GM21515 (cell line): ENCODE data around the gene GPATCH1.

Source experiments
- ATAC-seq: cut with Tn5 transposase; IDR thresholded peaks from one replicate; pipeline ENCODE4 v1.9.1; 2021; ENCODE audit not compliant: unreplicated experiment

The GPATCH1 gene

DNA sequence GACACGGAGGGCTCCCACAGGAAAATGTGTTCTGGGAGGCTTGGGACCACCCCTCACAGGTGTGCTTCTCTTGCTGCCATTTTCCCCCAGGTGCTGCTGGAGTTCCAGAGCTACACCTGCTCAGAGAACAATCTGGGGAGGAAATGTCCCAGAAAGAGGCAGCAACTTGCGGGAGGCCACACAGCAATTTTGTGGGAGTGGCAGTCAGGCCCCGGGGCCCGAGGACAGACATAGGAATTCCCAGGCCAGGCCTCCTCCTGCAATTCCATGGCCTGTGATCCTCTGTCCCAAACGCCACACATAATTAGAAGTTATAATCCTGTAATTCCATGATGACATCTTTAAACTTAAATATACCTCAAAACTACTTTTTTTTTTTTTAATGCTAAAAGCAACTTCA is 18.1 kb upstream of the GPATCH1 start:
- no peak for ATAC-seq

DNA sequence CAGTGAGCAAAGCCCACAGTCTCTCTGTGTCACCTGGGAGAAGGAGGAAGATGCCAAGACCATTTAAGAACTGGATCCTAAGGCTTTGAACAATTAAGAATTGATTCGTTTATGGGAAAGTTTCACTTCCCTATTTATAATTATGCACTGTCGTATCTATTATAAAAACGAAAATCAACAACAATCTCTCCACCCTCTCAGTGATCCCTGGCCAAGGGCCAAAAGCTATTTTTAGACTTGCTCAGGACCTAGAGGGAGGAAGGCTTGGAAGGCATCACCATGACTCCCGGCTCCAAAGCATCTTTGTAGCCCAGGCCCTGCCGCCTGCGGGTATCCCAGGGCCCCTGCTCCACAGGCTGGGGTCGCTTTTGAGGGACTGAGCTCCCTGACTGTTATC is 17.6 kb upstream of the GPATCH1 start:
- ATAC-seq = no peak

DNA sequence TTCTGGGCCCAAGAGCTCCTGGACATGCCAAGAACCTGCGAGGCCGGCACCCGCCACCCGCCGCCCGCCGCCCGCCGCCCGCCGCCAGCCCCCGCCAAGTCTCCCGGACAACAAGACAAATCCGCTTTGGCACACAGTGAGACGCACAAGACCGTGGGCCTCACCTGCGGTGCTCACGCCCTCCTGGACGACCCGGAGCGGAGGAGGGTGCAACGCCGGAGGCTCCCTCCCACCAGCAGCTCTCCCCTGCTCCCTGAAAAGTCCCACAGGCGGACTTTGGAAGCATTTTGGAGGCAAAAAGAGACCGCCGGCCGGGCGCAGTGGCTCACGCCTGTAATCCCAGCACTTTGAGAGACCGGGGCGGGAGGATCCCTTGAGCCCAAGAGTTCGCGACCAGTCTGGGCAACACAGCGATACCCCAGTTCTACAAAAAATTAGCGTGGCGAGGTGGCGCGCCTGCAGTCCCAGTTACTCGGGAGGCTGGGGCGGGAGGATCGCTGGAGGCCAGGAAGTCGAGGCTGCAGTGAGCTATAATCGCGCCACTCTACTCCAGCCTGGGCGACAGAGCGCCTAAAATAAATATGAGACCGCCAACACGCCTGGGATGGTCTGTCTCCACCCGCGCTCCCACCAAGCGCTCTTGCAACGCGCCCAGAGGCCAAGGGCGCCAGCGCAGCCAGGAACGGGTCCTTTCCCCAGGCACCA is 17.1 kb upstream of the GPATCH1 start:
- ATAC-seq = no peak

DNA sequence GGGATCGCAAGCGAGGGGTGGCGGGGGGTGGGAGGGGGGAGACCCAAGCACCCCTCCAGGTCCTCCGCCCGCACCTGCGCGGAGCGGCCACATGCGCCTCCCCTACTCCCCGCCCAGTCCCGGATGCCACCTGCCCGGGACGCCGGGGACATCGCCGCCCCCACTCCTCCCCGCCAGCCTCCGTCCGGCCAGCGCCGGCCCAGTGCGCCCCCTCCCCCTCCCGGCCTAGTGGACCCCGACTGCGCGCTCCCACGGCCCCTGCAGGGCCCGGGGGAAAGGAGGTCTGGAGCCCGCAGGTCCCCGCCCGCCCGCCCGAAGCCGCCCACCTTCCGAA is 16.6 kb upstream of the GPATCH1 start:
- ATAC-seq = peak; percentile 38

DNA sequence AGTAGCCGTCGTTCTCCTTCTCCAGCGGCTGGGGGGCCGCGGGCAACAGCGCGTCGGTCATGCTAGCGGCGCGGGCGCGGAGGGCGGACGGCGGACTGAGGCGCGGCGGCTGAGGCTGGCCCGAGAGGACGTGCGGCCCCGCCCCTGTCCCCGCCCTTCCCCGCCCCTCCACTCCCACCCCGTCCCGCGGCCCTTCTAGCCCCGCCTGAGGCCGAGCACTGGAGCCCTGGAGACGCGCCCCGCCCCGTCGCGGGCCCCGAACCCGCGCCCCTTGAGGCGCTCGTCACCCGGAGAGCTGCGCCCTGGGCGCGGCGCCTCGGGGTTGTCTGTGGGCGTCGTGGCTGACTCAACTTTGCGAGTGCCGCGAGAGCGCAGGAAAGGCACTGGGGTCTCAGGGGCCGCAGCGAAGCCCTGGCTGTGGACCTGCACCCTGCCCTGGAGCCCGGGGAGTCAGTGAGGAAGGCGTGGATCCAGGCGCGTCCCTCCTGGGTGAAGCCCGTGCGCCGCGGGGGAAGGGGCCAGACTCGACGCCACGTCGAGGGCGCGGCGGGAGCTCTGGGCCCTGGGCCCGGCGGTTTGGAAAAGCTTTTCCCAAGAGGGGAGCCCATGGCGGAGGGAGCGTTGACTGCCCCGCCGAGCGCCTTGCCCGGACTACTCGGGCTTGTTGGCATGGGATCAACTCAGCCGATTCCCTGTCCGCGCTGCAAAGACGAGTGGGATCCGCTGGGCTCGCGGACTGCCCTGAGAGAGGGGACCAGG is 16.0 kb upstream of the GPATCH1 start, which contains the start of gene RHPN2:
RHPN2 (minus strand) TSS at position 97 of the 759 bp plus-strand sequence; CDS start at position 61, 36 bp downstream.
- ATAC-seq = peak; percentile 62

DNA sequence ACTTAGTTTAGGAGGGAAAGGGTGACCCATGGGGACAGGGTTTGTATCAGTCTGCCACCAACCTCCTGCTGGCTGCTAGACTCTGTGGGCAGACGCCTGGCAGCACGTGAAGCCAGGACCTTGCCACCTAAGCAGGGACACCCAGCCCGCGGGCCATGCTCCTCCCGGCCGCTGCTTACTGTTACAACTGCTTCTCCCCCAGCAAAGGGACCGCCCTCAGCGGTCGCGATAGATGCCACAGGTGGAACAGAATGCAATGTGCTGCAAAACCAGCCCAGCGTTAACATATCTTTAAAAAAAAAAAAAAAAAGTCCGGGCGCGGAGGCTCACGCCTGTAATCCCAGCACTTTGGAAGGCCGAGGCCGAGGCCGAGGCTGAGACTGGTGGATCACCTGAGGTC is 14.4 kb upstream of the GPATCH1 start:
- ATAC-seq = no peak

DNA sequence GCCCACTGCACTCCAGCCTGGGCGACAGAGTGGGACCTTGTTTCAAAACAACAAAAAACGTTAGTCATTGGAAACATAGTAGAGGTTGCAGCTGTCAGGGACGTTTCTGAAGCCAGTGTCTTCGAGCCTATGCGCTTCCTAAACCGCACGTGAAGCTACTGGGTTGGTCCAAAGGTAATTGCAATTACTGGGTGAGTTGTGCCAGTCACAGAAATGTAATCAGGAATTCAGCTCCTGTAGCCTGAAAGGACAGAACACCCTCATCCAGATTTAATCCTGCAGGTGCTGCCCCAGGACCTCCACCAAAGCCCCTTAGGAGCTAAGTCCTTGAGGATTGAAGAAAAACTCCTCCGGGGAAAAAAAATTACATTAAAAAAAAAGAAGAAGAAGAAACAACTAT is 13.9 kb upstream of the GPATCH1 start:
- no peak for ATAC-seq

DNA sequence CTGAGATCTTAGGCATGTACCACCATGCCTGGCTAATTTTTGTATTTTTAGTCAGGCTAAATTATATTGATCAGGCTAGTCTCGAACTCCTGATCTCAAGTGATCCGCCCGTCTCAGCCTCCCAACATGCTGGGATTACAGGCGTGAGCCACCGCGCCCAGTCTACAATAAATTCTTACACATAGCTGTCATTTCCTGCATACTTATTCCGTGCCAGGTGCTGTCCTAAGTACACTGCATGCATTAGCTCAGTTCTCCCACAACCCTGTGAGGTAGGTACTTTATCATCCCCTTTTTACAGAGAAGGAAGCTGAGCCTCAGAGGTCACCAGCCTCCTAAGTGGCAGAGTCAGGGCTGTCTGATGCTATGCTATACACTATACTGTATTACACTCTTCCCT is 9.1 kb upstream of the GPATCH1 start:
- no peak for ATAC-seq

DNA sequence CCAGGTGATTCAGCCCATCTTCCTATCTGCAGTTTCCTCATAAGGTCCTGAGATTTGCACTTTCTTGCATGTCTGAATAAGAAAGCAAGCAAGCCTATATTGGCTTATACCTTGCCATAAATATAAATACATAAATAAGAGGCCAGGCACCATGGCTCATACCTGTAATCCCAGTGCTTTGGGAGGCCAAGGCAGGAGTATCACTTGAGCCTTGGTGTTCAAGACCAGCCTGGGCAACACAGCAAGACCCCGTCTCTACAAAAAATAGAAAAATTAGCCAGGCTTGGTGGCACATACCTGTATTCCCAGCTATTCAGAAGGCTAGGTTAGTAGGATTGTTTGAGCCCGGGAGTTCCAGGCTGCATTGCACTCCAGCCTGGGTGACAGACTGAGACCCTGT is 5.5 kb upstream of the GPATCH1 start:
- no peak for ATAC-seq

DNA sequence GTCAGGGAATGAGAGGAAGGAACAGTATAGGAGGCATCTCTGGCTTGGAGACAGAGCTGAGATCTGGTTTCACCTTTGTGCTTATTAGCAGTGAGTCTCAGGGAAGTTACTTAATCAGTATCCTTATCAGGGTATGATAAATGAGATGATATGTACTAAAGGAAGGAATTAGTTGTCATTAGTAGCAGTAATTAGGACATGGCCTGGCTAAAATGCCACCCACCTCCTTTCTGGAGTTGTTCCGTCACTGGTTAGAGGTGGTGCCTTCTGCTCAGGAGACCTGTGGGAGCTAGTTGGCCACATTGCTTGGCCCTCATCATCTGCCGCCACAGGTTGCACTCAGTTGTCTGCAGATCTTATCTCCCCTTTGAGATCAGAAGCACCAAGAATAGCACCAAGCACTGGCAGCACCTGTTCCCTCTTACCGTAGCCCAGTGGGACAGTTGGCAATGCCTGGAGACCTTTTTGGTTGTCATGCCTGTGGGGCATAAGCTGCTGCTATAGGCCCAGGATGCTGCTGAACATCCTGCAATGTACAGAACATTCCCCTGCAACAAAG is 4.7 kb downstream of the GPATCH1 start:
- ATAC-seq = no peak

DNA sequence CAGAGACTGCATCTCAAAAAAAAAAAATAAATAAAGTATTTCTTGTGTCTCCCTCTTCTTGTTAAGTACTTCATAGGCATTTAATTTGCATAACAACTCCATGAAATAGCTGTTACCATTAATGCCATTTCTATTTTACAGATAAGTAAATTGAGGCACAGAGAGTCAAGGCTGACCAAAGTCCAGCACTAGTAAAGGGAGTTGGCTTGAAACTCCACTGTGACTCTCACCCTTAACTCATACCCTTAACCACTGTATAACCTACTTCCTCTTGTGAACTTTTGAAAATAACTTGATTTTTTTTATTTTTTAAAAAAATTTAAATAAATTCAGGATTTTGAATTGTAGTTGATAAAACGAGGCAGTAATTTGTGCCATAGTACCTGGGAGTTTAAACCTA is 6.0 kb downstream of the GPATCH1 start:
- ATAC-seq = no peak

DNA sequence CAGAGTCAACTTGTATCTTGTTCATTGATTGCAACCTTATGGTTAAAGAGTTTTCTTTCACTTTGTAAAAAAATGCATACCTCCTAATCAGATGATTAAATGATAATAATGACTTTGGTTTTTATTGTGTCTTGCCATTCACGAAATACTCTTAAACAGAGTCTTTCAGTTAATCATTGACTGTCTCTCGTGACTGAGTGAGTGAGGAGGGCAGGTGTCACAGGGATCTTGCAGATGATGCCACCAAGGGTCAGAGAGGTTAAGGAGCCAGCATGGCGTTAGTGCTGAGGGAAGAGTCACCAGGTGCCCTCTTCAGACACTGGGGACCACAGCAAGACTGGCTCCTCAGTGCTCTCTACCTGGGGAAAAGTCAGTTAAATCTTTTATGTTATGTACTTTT is 8.0 kb downstream of the GPATCH1 start:
- no peak for ATAC-seq

DNA sequence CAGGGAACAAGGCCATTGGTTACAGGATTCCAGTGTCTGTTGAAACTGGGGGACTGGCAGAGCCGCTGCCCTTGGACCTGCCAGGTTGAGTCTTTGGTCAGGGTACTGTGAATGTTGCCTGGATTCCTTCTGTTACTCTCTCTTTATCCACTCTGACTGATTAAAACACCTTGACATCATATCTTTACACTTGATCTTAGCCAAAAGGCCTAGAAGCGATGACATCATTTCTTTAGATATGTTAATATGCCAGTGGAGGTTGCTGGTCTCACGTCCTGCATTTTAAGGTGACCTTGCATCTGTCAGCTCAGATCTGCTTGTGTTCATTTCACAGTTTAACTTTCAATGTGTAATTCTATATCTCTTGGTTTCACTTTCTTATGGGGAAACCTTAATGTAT is 9.2 kb downstream of the GPATCH1 start:
- no peak for ATAC-seq

DNA sequence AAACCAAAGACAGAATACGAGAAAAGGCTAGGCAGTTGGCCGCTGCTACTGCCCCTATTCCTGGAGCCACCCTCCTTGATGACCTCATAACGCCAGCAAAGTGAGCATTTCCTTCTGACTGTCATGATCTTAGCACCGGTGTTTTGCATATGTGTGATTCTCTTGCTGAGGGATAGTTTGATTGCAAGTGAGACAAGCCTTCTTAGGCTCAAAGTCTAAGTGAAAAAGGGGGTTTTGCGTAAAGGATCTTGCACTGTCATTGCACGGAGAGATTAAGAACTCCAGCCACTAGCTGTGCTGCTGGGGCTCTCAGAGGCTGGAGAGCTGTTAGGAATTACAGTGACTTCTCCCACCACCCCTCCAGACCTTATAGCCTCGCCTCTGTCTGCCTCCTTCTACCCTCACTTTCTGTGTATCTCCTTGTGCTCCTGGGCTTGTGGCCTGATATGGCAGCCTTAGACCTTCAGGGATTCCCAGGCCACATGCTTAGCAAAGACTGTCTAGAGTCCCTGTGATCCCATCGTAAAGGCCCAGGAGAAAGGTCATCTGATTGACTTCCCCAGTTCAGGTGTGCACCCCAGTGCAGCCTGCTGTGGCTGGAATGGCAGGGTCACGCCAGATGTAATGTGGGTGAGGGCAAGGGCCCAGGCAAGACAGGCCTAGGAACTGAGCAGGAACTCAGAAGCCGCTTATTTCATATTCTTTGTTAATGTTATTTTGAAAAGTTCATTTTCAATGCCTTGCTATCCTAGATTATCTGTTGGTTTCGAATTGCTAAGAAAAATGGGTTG is 12.6 kb downstream of the GPATCH1 start:
- ATAC-seq = no peak

DNA sequence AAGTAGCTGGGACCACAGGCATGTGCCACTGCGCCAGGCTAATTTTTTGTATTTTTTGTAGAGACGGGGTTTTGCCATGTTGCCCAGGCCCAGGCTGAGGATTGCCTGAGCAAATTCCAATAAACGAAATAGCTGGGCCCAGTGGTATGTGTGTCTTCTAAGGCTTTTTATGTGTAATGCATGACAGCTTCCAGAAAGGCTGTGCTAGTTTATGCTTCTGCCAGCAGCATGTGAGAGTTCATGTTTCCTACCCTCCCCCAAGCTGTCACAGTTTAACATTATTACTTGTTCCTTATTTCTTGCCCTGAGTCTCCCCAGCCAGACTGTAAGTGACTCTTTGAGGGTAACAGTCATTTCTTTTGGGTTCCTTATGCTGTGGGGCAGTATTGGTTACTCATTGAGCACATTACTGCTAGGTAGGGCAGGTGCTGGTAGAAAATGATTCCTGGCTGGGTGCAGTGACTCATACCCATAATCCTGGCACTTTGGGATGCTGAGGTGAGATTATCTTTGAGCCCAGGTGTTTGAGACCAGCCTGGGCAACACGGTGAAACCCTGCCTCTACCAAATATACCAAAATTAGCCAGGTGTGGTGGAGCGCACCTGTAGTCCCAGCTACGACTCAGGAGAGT is 13.6 kb downstream of the GPATCH1 start:
- no peak for ATAC-seq

DNA sequence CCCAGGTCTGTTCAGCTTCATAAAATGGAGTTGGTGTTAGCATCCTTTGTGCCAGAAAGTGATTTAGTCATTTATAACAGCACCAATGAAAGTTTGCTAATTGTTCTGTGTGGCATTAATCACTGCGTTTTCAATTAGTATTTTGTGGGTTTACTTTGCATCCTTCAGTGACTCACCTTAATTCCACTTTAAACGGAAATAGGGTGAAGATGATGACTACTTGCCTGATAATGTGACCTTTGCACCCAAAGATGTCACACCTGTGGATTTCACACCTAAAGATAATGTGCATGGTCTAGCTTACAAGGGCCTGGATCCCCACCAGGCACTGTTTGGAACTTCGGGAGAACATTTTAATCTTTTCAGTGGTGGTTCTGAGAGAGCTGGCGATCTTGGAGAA is 15.0 kb downstream of the GPATCH1 start:
- no peak for ATAC-seq

DNA sequence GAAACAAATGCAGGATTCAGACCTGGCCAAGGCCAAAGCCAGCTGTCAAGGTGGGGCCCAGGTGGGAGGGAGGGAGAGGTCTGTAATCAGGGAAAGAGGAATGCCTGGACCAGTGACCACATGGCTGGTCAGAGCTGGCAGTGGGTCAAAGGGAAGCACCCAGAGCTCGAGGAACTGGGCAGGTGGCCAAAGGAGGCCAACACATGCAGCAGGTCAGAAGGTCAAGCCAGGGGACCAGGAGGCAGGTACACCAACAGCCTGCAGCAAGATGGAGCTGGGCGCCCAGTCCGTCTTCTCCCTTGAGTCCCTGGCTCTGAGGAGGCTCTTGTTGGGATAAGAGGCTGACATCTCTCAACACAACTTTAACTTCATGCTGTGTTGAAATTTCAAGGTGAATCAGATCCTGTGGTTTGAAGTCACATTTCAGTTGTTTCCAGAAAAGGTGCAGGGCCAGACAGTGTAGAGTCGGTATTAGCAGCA is 17.1 kb downstream of the GPATCH1 start:
- no peak for ATAC-seq

DNA sequence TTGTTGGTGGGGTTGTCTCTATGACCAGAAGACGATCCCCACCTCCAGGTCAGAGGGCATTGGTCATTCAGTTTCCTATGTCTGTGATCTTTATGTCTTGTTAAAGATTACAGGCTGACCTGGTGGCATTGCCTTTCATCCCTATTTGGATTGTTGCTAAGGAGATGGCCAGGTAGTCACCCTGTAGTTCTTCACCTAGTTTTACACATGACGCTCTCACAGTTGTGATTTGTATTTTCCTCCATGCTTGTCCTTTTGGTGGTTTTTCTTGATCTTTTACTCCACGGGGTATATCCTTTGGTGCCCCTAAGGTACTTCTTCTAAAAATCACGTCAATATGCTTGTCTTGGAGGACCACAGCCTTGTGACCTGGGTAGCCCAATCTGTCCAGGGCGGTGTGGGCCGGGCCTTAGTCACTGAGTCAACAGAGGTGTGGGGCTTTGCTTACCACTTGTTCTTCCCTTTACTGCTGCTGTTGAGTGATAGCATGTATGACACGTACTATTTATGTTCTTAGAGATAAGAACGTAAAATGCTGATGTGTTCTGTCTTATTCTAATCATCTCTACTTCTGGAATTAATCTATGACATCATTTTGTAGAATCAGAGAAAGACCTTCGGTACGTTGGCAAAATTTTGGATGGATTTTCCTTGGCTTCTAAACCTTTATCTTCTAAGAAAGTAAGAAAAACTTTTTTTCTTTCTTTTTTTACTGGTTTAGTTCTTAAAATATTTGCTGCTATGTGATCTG is 20.1 kb downstream of the GPATCH1 start:
- ATAC-seq = no peak

DNA sequence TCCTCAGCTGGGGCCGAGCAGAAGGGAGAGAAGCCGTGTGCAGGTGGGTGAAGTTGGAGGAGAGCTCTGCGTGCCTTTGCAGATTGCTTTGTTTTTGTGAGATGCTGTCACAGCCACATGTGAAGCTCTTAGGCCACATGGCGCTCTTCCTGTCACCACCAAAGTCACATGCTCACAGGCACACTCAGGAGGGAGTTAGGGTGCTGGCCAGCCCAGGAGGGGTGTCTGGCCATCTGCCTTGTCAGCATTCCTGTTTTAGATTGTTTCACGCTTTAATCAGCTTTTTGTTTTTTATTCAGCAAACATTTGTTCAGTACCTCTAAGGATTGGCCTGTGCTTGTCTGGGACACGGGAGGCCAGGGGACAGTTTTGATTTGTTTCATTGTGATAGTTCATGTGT is 21.9 kb downstream of the GPATCH1 start:
- ATAC-seq = no peak

DNA sequence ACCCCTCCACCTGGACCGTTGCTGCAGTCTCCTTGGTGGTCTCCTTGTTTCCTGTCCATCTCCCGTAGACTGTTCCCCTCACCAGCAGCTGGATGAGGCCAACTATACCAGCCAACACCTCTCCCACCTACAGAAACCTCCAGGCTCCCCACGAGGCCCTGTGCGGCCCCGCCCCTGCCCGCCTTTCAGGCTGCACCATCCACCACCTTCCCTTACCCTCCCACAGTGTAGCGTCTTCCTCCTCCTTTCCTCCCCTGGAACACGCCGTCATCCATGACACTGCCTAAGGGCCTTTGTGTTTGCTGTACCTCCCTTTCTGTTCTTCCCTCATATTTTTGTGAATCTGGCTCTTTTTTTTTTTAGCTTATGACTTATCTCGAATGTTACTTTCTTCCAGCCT is 27.2 kb downstream of the GPATCH1 start:
- ATAC-seq = no peak
